GM18508 (cell line): Measurements from ENCODE around the gene CAPN3.

Experiments
- ATAC-seq: cut with Tn5 transposase; IDR thresholded peaks from one replicate; pipeline ENCODE4 v1.9.1; 2021; ENCODE audit warnings: moderate number of reproducible peaks; ENCODE audit not compliant: insufficient read depth, unreplicated experiment

CAPN3 gene

GRCh38 chr15:42385980-42386700, 26.8 kb downstream of the CAPN3 start:
- ATAC-seq: no peak

GRCh38 chr15:42387603-42388002, 28.3 kb downstream of the CAPN3 start:
- ATAC-seq: no peak

- ATAC-seq: no peak
Observed at GRCh38 chr15:42392309-42393024, 33.2 kb downstream of the CAPN3 start.

- no peak for ATAC-seq
Observed at GRCh38 chr15:42394106-42394505, 34.8 kb downstream of the CAPN3 start.

- no peak for ATAC-seq
Observed at GRCh38 chr15:42395838-42396237, 36.5 kb downstream of the CAPN3 start.

GRCh38 chr15:42401544-42402454, 42.5 kb downstream of the CAPN3 start:
- no peak for ATAC-seq

- no peak for ATAC-seq
Observed at GRCh38 chr15:42402455-42403205, 43.3 kb downstream of the CAPN3 start.

GRCh38 chr15:42403389-42403788, 44.1 kb downstream of the CAPN3 start:
- ATAC-seq: no peak

GRCh38 chr15:42404461-42405235, 45.3 kb downstream of the CAPN3 start:
- no peak for ATAC-seq

- no peak for ATAC-seq
Observed at GRCh38 chr15:42405863-42406482, 46.7 kb downstream of the CAPN3 start.

GRCh38 chr15:42408178-42408577, 48.9 kb downstream of the CAPN3 start:
- no peak for ATAC-seq

GRCh38 chr15:42409011-42409410, 49.7 kb downstream of the CAPN3 start:
- no peak for ATAC-seq

- no peak for ATAC-seq
Observed at GRCh38 chr15:42411884-42412283, 52.6 kb downstream of the CAPN3 start.

GRCh38 chr15:42413920-42414319, 54.6 kb downstream of the CAPN3 start:
- no peak for ATAC-seq

GRCh38 chr15:42419369-42419768, 60.1 kb downstream of the CAPN3 start:
- ATAC-seq: no peak

GRCh38 chr15:42421376-42421775, 62.1 kb downstream of the CAPN3 start:
- no peak for ATAC-seq

- no peak for ATAC-seq
Observed at GRCh38 chr15:42427429-42428223, 68.3 kb downstream of the CAPN3 start.

GRCh38 chr15:42444415-42445063, 85.2 kb downstream of the CAPN3 start:
- no peak for ATAC-seq
